Measurements from ENCODE around the gene SLC6A9. TPM values are rescaled to one million over a fixed set of nuclear protein-coding genes. Genes with fewer than 3 reads are reported as not detected.

SLC6A9 gene
- total RNA-seq, 1 donor = 11.7 TPM

DNA sequence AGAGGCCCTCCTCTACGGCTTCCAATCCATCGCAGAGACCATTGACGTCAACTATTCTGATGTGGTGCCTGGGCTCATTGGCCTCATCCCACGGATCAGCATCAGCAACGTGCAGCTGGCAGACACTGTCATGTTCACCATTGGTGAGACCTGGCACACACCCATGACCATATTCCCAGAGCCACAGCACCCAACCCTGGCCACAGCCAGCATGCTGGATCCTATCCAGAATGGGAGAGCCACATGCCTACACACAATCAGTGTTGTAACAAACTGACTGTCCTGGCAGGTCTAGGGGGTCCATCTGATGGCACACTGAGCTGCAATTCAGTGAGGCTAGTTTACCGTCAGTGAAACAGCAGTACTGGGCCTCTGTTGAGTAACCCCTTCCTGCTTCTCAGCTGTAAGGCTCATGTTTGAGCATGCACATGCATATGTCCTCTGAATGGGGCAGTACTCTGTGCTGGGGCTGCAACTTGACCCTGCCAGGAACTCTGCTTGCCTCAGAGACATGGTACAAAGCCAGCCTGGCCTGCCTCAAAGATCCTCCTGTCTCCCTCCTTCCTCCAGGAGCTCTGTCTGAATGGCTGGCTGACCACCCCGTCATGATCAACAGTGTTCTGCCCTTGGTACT lies 73.7 kb downstream of the SLC6A9 start:
- TF ChIP-seq, protein P1, sequence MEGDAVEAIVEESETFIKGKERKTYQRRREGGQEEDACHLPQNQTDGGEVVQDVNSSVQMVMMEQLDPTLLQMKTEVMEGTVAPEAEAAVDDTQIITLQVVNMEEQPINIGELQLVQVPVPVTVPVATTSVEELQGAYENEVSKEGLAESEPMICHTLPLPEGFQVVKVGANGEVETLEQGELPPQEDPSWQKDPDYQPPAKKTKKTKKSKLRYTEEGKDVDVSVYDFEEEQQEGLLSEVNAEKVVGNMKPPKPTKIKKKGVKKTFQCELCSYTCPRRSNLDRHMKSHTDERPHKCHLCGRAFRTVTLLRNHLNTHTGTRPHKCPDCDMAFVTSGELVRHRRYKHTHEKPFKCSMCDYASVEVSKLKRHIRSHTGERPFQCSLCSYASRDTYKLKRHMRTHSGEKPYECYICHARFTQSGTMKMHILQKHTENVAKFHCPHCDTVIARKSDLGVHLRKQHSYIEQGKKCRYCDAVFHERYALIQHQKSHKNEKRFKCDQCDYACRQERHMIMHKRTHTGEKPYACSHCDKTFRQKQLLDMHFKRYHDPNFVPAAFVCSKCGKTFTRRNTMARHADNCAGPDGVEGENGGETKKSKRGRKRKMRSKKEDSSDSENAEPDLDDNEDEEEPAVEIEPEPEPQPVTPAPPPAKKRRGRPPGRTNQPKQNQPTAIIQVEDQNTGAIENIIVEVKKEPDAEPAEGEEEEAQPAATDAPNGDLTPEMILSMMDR (IDR thresholded peaks at IDR 0.05; ENCODE audit: insufficient read depth, low read depth, low read length) = no peak
- no peak for DNase-seq (ENCODE audit: low read depth)
- H3K4me3 ChIP-seq (ENCODE audit: low read depth, low read length) = no peak overlapping the region

GRCh38 chr1:43956234-43956633 lies 75.0 kb downstream of the SLC6A9 start:
- TF ChIP-seq, protein P1 (IDR thresholded peaks at IDR 0.05; ENCODE audit: insufficient read depth, low read depth, low read length) = no peak

DNA sequence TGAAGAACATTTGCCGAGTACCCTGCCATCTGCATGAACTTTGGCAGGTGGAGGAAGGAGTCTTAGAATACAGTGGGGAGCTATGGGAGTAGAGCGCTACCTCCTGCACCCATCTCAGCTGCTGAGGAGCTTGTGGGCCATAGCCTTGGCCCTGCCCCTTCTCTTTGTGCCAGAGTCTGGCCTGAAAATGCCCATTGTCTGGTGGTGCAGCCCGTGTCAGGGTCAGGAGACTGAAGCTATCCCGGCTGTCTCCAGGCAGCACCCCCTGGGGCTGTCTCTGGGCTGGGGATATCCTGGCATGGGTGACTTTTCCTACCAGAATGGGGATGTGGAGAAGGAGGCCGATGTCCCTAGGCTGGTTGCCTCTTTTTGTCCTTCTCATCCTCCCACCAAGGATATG lies 77.2 kb downstream of the SLC6A9 start:
- DNase-seq (ENCODE audit: low read depth) = no peak
- TF ChIP-seq, protein P1 (IDR thresholded peaks at IDR 0.05; ENCODE audit: insufficient read depth, low read depth, low read length) = no peak
- H3K4me3 ChIP-seq (ENCODE audit: low read depth, low read length) = no peak overlapping the region

More at GRCh38 chr1:43956234-43956633, 75.0 kb downstream of the SLC6A9 start:
- no peak overlapping the region for H3K4me3 ChIP-seq (ENCODE audit: low read depth, low read length)
- DNase-seq (ENCODE audit: low read depth) = no peak

DNA sequence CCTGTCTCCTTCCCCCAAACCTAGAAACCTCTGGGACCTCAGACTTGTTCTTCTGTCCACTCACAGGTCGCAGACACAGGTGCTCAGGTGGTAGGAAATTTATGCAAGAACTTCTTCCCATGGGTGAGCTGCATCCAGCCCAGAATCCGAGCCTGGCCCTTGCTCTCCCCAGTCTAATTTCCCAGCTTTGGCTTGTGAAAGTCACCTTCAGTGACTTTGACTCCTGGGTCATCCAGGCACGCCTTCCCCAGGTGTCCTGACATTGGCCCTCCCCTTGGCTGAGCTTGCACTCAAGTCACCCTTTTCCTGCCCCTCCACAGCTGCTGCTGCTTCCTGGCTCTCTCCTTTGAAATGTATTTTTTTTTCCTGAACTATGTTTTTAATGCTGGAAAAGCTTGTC lies 77.9 kb downstream of the SLC6A9 start:
- TF ChIP-seq, protein P1 (IDR thresholded peaks at IDR 0.05; ENCODE audit: insufficient read depth, low read depth, low read length) = no peak
- no peak for DNase-seq (ENCODE audit: low read depth)

GRCh38 chr1:43952731-43953346 lies 78.4 kb downstream of the SLC6A9 start:
- TF ChIP-seq, protein P1 (IDR thresholded peaks at IDR 0.05; ENCODE audit: insufficient read depth, low read depth, low read length) = no peak
- H3K4me3 ChIP-seq (ENCODE audit: low read depth, low read length) = no peak overlapping the region
- no peak for DNase-seq (ENCODE audit: low read depth)

More for the DNA sequence above, 77.9 kb downstream of the SLC6A9 start:
- H3K4me3 ChIP-seq (ENCODE audit: low read depth, low read length) = no peak overlapping the region

DNA sequence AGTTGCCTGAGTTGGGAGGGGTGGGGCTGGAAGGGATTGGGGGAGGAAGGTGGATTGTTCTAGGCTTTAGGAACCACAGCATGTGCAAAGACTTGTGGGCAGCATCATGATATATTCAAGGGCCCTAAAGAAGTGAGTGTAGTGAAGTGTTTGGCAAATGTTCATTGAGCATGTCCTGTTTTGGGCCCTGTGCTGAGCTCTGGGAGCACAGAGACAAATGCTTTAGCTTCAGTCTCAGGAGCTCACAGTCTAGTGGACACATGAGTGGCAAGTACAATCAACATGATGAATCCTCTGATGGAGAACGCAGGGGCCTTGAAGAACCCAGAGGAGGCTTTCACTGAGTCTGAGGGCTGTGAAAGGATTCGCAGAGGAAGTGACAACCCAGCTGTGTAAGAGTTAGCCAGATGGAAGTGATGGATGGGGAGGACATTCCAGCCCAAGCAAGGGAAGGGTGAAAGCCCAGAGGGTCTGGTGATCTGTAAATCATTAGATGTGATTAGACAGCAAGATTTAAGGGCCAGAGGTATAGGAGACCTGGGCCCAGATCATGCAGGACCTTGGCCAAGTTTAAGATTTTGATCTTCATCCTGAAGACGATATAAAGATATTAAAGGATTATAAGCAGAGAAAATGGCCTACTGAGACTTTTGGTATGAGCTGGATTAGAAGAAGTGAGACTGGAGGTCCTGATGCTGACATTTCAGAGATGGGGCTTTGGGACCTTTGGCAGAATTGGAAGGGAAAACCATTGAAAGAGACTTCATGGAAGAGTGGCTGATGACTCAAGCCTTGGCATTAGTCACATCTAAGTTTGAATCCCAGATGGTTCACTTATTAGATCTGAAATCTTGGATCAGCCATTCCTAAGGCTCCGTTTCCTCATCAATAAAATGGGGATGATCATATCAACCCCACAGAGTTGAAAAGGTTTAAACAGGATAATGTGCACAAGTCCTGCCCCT lies 80.0 kb downstream of the SLC6A9 start:
- TF ChIP-seq, protein P1 (IDR thresholded peaks at IDR 0.05; ENCODE audit: insufficient read depth, low read depth, low read length) = no peak
- DNase-seq (ENCODE audit: low read depth) = no peak
- no peak overlapping the region for H3K4me3 ChIP-seq (ENCODE audit: low read depth, low read length)
